Smooth muscle cell (in vitro differentiated cells): ENCODE results near the gene SLC2A4. TPM values are rescaled to one million over a fixed set of nuclear protein-coding genes. Genes with fewer than 3 reads are reported as not detected.

Source experiments
- DNase-seq: peaks from one replicate; lab custom pipeline; 2025; ENCODE audit not compliant: unreplicated experiment; lab: John Stamatoyannopoulos, UW
- H2AFZ ChIP-seq: fragments of 200-600 bp; sonication (generic); 2 replicates; pipeline ENCODE4 v1.6.0; 2016; ENCODE audit warnings: antibody characterized with exemption, low read depth, mild to moderate bottlenecking
- H3F3A ChIP-seq: fragments of 200-600 bp; sonication (generic); 2 replicates; pipeline ENCODE4 v1.6.0; 2017; ENCODE audit warnings: antibody characterized with exemption, low read depth
- H3K27ac ChIP-seq: fragments of 200-600 bp; sonication (generic); 2 replicates; pipeline ENCODE4 v1.5.1; 2016; ENCODE audit warnings: low read depth, mild to moderate bottlenecking
- H3K27me3 ChIP-seq: fragments of 200-600 bp; sonication (generic); 2 replicates; pipeline ENCODE4 v1.6.1; 2016; ENCODE audit warnings: low read depth, mild to moderate bottlenecking
- H3K36me3 ChIP-seq: fragments of 200-600 bp; sonication (generic); 2 replicates; pipeline ENCODE4 v1.5.1; 2016; ENCODE audit warnings: low read depth
- H3K4me1 ChIP-seq: fragments of 200-600 bp; sonication (generic); 2 replicates; pipeline ENCODE4 v1.5.1; 2016; ENCODE audit warnings: low read depth
- H3K4me2 ChIP-seq: fragments of 200-600 bp; sonication (generic); 2 replicates; pipeline ENCODE4 v1.6.0; 2016; ENCODE audit warnings: mild to moderate bottlenecking
- H3K4me3 ChIP-seq: fragments of 200-600 bp; sonication (generic); 2 replicates; pipeline ENCODE4 v1.5.1; 2016; ENCODE audit warnings: mild to moderate bottlenecking
- H3K79me2 ChIP-seq: fragments of 200-600 bp; sonication (generic); 2 replicates; pipeline ENCODE4 v1.6.0; 2016; ENCODE audit warnings: low read depth, mild to moderate bottlenecking
- H3K9ac ChIP-seq: fragments of 200-600 bp; sonication (generic); 2 replicates; pipeline ENCODE4 v1.6.0; 2016; ENCODE audit warnings: low read depth
- H3K9me3 ChIP-seq: fragments of 200-600 bp; sonication (generic); replicated peaks from 2 replicates; pipeline ENCODE4 v1.5.1; 2016; ENCODE audit warnings: low read depth
- H4K20me1 ChIP-seq: fragments of 200-600 bp; sonication (generic); 2 replicates; pipeline ENCODE4 v1.6.0; 2016; ENCODE audit warnings: low read depth
- CTCF ChIP-seq: fragments of 200-600 bp; sonication (generic); IDR thresholded peaks from 2 replicates; pipeline ENCODE4 v1.5.1; 2017; ENCODE audit warnings: borderline replicate concordance, mild to moderate bottlenecking, antibody characterized with exemption; ENCODE audit not compliant: insufficient read depth, poor library complexity, severe bottlenecking
- WGBS: methylation state at CpG from one replicate; pipeline ENCODE4 v1.1.7; 2016; ENCODE audit warnings: low lambda C conversion rate; 5-methylcytosine and 5-hydroxymethylcytosine counted together
- polyA plus RNA-seq: library from polyadenylated mRNA; unstranded; fragments of >200 nt; fragmentation: Nextera tagmentation; extraction: Ambion mirVana; gene quantifications from 2 replicates; pipeline ENCODE4 v1.2.1, GENCODE V29; 2016
- total RNA-seq: library from RNA; depleted of rRNA; stranded (reverse); fragments of >200 nt; gene quantifications from 2 replicates; pipeline ENCODE4 v1.2.3, GENCODE V29; 2014

SLC2A4 gene
- total and polyA plus RNA-seq, 2 experiments from 2014 or later: not detected

GRCh38 chr17:7258731-7259554 lies 22.6 kb upstream of the SLC2A4 start:
- 70% methylated on average over 7 of the region's 7 CpGs for WGBS
- no peak overlapping the region for H3K27ac ChIP-seq
- peaks cover 31% of the 10 kb centered on the region for H3K27me3 ChIP-seq
- no peaks in the 10 kb centered on the region for H3K79me2 ChIP-seq
- H3K9ac ChIP-seq: no peak overlapping the region
- H3K4me1 ChIP-seq: peaks cover 5% of the 10 kb centered on the region
- H4K20me1 ChIP-seq: no peaks in the 10 kb centered on the region
- no peaks in the 10 kb centered on the region for H3K36me3 ChIP-seq
- no peak overlapping the region for H2AFZ ChIP-seq
- no peaks in the 10 kb centered on the region for H3K9me3 ChIP-seq
- peaks cover 12% of the 10 kb centered on the region for H3F3A ChIP-seq
- DNase-seq: no peak
- no peak overlapping the region for H3K4me2 ChIP-seq
- peak overlapping the region; percentile 59 for H3K4me3 ChIP-seq
- no peak for TF ChIP-seq CTCF

DNA sequence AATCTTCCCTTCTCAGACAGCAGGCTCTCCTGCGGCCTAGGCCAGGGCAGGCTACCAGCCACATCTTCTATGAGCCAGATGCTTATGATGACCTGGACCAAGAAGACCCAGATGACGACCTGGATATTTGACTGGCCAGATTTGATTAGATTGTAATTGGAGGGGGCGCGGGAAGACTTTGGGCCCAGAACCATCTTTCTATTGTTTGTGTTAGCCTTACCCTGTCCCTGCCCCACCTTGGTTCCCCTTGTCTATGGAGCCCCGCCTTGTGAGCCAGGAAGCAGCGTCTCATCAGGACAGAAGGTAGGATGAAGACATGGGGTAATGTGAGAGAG lies 22.0 kb upstream of the SLC2A4 start:
- no peak overlapping the region for H3K9ac ChIP-seq
- H3K4me3 ChIP-seq: peak overlapping the region; percentile 59
- no peaks in the 10 kb centered on the region for H4K20me1 ChIP-seq
- no peaks in the 10 kb centered on the region for H3K36me3 ChIP-seq
- H2AFZ ChIP-seq: no peak overlapping the region
- no peak overlapping the region for H3K4me2 ChIP-seq
- no peaks in the 10 kb centered on the region for H3K79me2 ChIP-seq
- H3K9me3 ChIP-seq: no peaks in the 10 kb centered on the region
- WGBS: 97% methylated on average over 6 of the region's 6 CpGs
- no peak for TF ChIP-seq CTCF
- H3K27ac ChIP-seq: no peak overlapping the region
- peaks cover 15% of the 10 kb centered on the region for H3F3A ChIP-seq
- H3K4me1 ChIP-seq: peaks cover 5% of the 10 kb centered on the region
- peaks cover 31% of the 10 kb centered on the region for H3K27me3 ChIP-seq
- no peak for DNase-seq

GRCh38 chr17:7260151-7260550 lies 21.4 kb upstream of the SLC2A4 start:
- WGBS: 93% methylated on average over 4 of the region's 4 CpGs
- Histone ChIP-seq H3K4me1 (peaks cover 5% of the 10 kb centered on the region), H3K9ac (no peak overlapping the region), H3K36me3 (no peaks in the 10 kb centered on the region), H3F3A (peaks cover 15% of the 10 kb centered on the region), H3K4me2 (peak overlapping the region; percentile 87), H3K9me3 (no peaks in the 10 kb centered on the region), H2AFZ (no peak overlapping the region), H4K20me1 (no peaks in the 10 kb centered on the region), H3K27ac (no peak overlapping the region), H3K27me3 (peaks cover 31% of the 10 kb centered on the region), H3K79me2 (no peaks in the 10 kb centered on the region), H3K4me3 (peak overlapping the region; percentile 59)
- no peak for TF ChIP-seq CTCF
- DNase-seq: no peak
